SK-N-MC (cell line): Measurements from ENCODE around the gene RDX.

Source experiments
- EZH2 ChIP-seq: fragments of 200-600 bp; sonication (generic); IDR thresholded peaks from one replicate; pipeline ENCODE4 v1.6.1; 2017; ENCODE audit warnings: antibody characterized with exemption
- POLR2AphosphoS5 ChIP-seq: IDR thresholded peaks from 2 replicates; pipeline ENCODE4 v1.6.1; 2012; ENCODE audit warnings: mild to moderate bottlenecking, low read depth, low read length, borderline replicate concordance

- TF ChIP-seq POLR2AphosphoS5 (no peak), EZH2 (no peak)
Observed at GRCh38 chr11:110199184-110199981, 97.0 kb downstream of the RDX start.
